Measurements from ENCODE around the gene UNC13C. TPM values are rescaled to one million over a fixed set of nuclear protein-coding genes. Genes with fewer than 3 reads are reported as not detected.
"Not testable (repeated sequence)": the region's sequence is repeated elsewhere in the genome, so short reads cannot be mapped to it uniquely, and the experiment has no call there.

Gene UNC13C
- total RNA-seq (10.3 and 10.9 TPM in 2 replicates), polyA plus RNA-seq (0.92 and 1.5 TPM in 2 replicates)

- peak within 1 kb of the TSS; percentile 36 for H3K4me3 ChIP-seq
- peak; percentile 51 for DNase-seq (ENCODE audit: low spot score)
- 41% methylated on average over 30 of the region's 30 CpGs for WGBS (ENCODE audit: low lambda C conversion rate, missing lambda C conversion rate)
Observed at GRCh38 chr15:53978253-53978906, at the start of gene UNC13C. UNC13C (plus strand) TSS chr15:53978441; CDS start chr15:54012904, 34,463 bp downstream.

GRCh38 chr15:53936137-53936536, 42.1 kb upstream of the UNC13C start:
- Histone ChIP-seq H3K9me3 (ENCODE audit: low read depth) (no peaks in the 10 kb centered on the region), H2AFZ (no peak overlapping the region), H3K27me3 (no peaks in the 10 kb centered on the region), H3K36me3 (replicated peaks; ENCODE audit: insufficient read depth, low read depth) (no peaks in the 10 kb centered on the region), H3K4me1 (ENCODE audit: insufficient read depth) (no peaks in the 10 kb centered on the region), H3K4me3 (no peak overlapping the region), H3K4me2 (no peak overlapping the region), H3K9me2 (replicated peaks; ENCODE audit: insufficient read depth) (no peaks in the 10 kb centered on the region), H4K20me1 (ENCODE audit: insufficient read depth, poor library complexity, severe bottlenecking) (no peaks in the 10 kb centered on the region), H3K27ac (no peak overlapping the region), H3K79me2 (no peaks in the 10 kb centered on the region)
- no peak for DNase-seq (ENCODE audit: low spot score)
- TF ChIP-seq EZH2phosphoT487 (IDR thresholded peaks at IDR 0.05; ENCODE audit: low read depth, severe bottlenecking, unreplicated experiment) (no peak), EZH2 (IDR thresholded peaks at IDR 0.05; ENCODE audit: borderline replicate concordance) (no peak), CTCF (IDR thresholded peaks at IDR 0.05; ENCODE audit: poor library complexity) (no peak)

More at GRCh38 chr15:53978253-53978906, at the start of gene UNC13C:
- H4K20me1 ChIP-seq (ENCODE audit: insufficient read depth, poor library complexity, severe bottlenecking) = no peaks in the 10 kb centered on the region
- H2AFZ ChIP-seq = peak within 1 kb of the TSS; percentile 26
- no peaks in the 10 kb centered on the region for H3K36me3 ChIP-seq (replicated peaks; ENCODE audit: insufficient read depth, low read depth)
- no peaks in the 10 kb centered on the region for H3K9me3 ChIP-seq (ENCODE audit: low read depth)
- no peaks in the 10 kb centered on the region for H3K27me3 ChIP-seq
- H3K4me1 ChIP-seq (ENCODE audit: insufficient read depth) = no peaks in the 10 kb centered on the region
- H3K79me2 ChIP-seq = no peaks in the 10 kb centered on the region
- peak within 1 kb of the TSS; percentile 78 for H3K4me2 ChIP-seq
- peak within 1 kb of the TSS; percentile 26 for H3K27ac ChIP-seq
- TF ChIP-seq EZH2 (IDR thresholded peaks at IDR 0.05; ENCODE audit: borderline replicate concordance) (no peak), CTCF (IDR thresholded peaks at IDR 0.05; ENCODE audit: poor library complexity) (no peak), EZH2phosphoT487 (IDR thresholded peaks at IDR 0.05; ENCODE audit: low read depth, severe bottlenecking, unreplicated experiment) (no peak)
- no peaks in the 10 kb centered on the region for H3K9me2 ChIP-seq (replicated peaks; ENCODE audit: insufficient read depth)

- H3K4me3 ChIP-seq; H3K4me1 ChIP-seq (ENCODE audit: insufficient read depth); H2AFZ ChIP-seq; DNase-seq (ENCODE audit: low spot score); H4K20me1 ChIP-seq (ENCODE audit: insufficient read depth, poor library complexity, severe bottlenecking); H3K27ac ChIP-seq; H3K9me2 ChIP-seq (replicated peaks; ENCODE audit: insufficient read depth); H3K27me3 ChIP-seq; H3K9me3 ChIP-seq (ENCODE audit: low read depth); H3K36me3 ChIP-seq (replicated peaks; ENCODE audit: insufficient read depth, low read depth); H3K79me2 ChIP-seq; H3K4me2 ChIP-seq: not testable (repeated sequence)
- 89% methylated on average over 2 of the region's 2 CpGs for WGBS (ENCODE audit: low lambda C conversion rate, missing lambda C conversion rate)
Observed at GRCh38 chr15:53937632-53938031, 40.6 kb upstream of the UNC13C start.

- H2AFZ ChIP-seq = no peak overlapping the region
- peaks cover 5% of the 10 kb centered on the region for H3K9me3 ChIP-seq (ENCODE audit: low read depth)
- no peak for TF ChIP-seq EZH2phosphoT487 (IDR thresholded peaks at IDR 0.05; ENCODE audit: low read depth, severe bottlenecking, unreplicated experiment)
- no peak for TF ChIP-seq CTCF (IDR thresholded peaks at IDR 0.05; ENCODE audit: poor library complexity)
- no peak for TF ChIP-seq EZH2 (IDR thresholded peaks at IDR 0.05; ENCODE audit: borderline replicate concordance)
- no peak overlapping the region for H3K4me3 ChIP-seq
- no peak overlapping the region for H3K27ac ChIP-seq
- no peaks in the 10 kb centered on the region for H4K20me1 ChIP-seq (ENCODE audit: insufficient read depth, poor library complexity, severe bottlenecking)
- no peak for DNase-seq (ENCODE audit: low spot score)
- H3K36me3 ChIP-seq (replicated peaks; ENCODE audit: insufficient read depth, low read depth) = no peaks in the 10 kb centered on the region
- no peak overlapping the region for H3K4me2 ChIP-seq
- WGBS (ENCODE audit: low lambda C conversion rate, missing lambda C conversion rate) = 82% methylated on average over 3 of the region's 3 CpGs
- H3K9me2 ChIP-seq (replicated peaks; ENCODE audit: insufficient read depth) = no peaks in the 10 kb centered on the region
- no peaks in the 10 kb centered on the region for H3K4me1 ChIP-seq (ENCODE audit: insufficient read depth)
- H3K27me3 ChIP-seq = no peaks in the 10 kb centered on the region
- H3K79me2 ChIP-seq = no peaks in the 10 kb centered on the region
Observed at GRCh38 chr15:53950572-53950971, 27.7 kb upstream of the UNC13C start.
